IPS-18a (cell line): Measurements from ENCODE around the gene BCAS3.

Experiments
- H3K27ac ChIP-seq: one replicate; pipeline ENCODE4 v1.5.1; 2013; ENCODE audit warnings: low read length
- H3K27me3 ChIP-seq: one replicate; pipeline ENCODE4 v1.6.1; 2013; ENCODE audit warnings: mild to moderate bottlenecking, low read length; ENCODE audit not compliant: control insufficient read depth, insufficient read depth
- H3K36me3 ChIP-seq: one replicate; pipeline ENCODE4 v1.6.1; 2013; ENCODE audit warnings: low read depth, low read length; ENCODE audit not compliant: control insufficient read depth
- H3K4me1 ChIP-seq: one replicate; pipeline ENCODE4 v1.6.1; 2013; ENCODE audit warnings: low read depth, low read length; ENCODE audit not compliant: control insufficient read depth
- H3K4me3 ChIP-seq: one replicate; pipeline ENCODE4 v1.5.1; 2013; ENCODE audit warnings: low read length
- H3K9ac ChIP-seq: one replicate; pipeline ENCODE4 v1.6.1; 2013; ENCODE audit warnings: mild to moderate bottlenecking, low read length, moderate library complexity
- H3K9me3 ChIP-seq: one replicate; pipeline ENCODE4 v1.6.1; 2013; ENCODE audit warnings: low read depth, low read length; ENCODE audit not compliant: control insufficient read depth

The BCAS3 gene

GRCh38 chr17:61168506-61168905 is 490.9 kb downstream of the BCAS3 start:
- Histone ChIP-seq H3K4me1 (no peaks in the 10 kb centered on the region), H3K27ac (no peak overlapping the region), H3K36me3 (no peaks in the 10 kb centered on the region), H3K9me3 (no peaks in the 10 kb centered on the region), H3K27me3 (no peaks in the 10 kb centered on the region), H3K9ac (no peak overlapping the region), H3K4me3 (no peak overlapping the region)

GRCh38 chr17:61174310-61174709 is 496.7 kb downstream of the BCAS3 start:
- Histone ChIP-seq H3K4me3 (no peak overlapping the region), H3K4me1 (peaks cover 3% of the 10 kb centered on the region), H3K9ac (no peak overlapping the region), H3K27ac (no peak overlapping the region), H3K27me3 (no peaks in the 10 kb centered on the region), H3K36me3 (no peaks in the 10 kb centered on the region), H3K9me3 (no peaks in the 10 kb centered on the region)

DNA sequence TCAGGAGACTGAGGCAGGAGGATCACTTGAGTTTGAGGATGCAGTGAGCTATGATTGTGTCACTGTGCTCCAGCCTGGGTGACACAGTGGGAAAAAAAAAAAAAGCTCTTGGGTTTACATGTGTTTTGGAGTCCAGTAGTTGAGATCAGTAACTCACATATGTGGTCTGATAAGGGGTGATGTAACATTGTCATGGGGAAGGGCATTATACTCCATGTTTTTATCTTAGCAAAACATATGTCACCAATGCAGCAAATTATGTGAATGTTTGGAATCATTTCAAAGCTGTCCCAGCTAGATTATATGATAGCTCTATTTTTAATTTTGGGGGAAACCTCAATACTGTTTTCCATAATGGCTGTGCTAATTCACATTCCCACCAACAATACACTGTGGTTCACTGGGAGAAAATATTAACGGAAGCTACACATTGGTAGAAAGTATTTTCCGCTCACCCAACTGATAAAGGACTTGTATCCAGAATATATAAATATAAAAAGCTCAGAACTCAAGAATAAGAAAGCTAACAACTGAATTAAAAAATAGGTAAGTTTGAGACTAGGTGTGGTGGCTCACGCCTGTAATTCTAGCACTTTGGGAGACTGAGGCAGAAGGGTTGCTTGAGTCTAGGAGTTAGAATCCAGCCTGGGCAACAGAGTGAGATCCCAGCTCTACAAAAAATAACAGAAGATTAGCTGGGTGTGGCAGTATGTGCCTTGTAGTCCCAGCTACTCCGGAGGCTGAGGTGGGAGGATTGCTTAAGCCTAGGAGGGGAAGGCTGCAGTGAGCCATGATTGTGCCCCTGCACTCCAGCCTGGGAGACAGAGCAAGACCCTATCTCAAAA is 497.9 kb downstream of the BCAS3 start:
- Histone ChIP-seq H3K36me3 (no peaks in the 10 kb centered on the region), H3K4me3 (no peak overlapping the region), H3K4me1 (peaks cover 3% of the 10 kb centered on the region), H3K9me3 (no peaks in the 10 kb centered on the region), H3K27ac (no peak overlapping the region), H3K27me3 (no peaks in the 10 kb centered on the region), H3K9ac (no peak overlapping the region)

- H3K36me3 ChIP-seq, result no peaks in the 10 kb centered on the region
- H3K9ac ChIP-seq, result no peak overlapping the region
Measured at GRCh38 chr17:61177351-61177750, 499.7 kb downstream of the BCAS3 start.

DNA sequence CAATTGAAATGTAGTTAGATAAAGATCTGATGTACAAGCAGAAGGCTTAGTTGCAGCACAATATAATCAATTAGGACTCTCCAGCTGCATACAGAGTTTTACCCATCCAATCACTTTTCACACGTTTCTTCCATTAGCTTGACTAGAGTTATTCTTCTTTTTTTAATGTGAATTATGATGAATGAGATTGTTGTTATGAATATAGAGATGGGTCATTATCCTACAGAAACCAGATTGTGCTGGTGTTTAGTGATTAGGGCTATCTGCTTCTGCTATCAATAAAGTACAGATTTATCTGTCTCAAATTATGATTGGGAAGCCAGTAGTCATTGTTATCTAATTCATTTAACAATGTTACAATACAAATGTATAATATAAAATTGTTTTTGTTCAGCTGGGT is 500.6 kb downstream of the BCAS3 start:
- H3K27me3 ChIP-seq, result no peaks in the 10 kb centered on the region
- H3K9ac ChIP-seq, result no peak overlapping the region
- H3K4me3 ChIP-seq, result no peak overlapping the region
- no peak overlapping the region for H3K27ac ChIP-seq
- no peaks in the 10 kb centered on the region for H3K36me3 ChIP-seq
- H3K9me3 ChIP-seq, result no peaks in the 10 kb centered on the region
- H3K4me1 ChIP-seq, result peaks cover 3% of the 10 kb centered on the region

More at GRCh38 chr17:61177351-61177750, 499.7 kb downstream of the BCAS3 start:
- Histone ChIP-seq H3K4me1 (peaks cover 3% of the 10 kb centered on the region), H3K4me3 (no peak overlapping the region), H3K27ac (no peak overlapping the region), H3K27me3 (no peaks in the 10 kb centered on the region), H3K9me3 (no peaks in the 10 kb centered on the region)

DNA sequence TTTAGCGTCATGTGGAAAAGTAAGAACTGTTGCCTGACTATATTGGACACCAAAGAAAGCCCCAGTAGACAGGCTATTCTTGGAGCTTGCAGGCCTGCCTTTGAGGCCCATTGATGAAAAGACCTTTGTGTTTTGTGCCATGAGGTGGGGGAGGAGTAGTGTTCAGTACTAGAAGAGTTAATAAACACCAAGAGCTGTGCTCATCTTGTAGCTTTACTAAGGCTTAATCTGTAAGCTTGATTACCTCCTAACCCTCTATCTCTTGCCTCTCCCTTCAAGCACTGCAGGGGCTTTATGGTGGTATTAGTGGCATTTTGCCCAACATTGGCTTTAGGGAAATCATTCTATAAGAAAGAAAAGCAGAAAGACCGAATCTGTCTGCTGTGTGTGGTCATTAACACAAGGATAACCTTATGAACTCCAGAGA is 501.7 kb downstream of the BCAS3 start:
- Histone ChIP-seq H3K9ac (no peak overlapping the region), H3K27me3 (no peaks in the 10 kb centered on the region), H3K4me1 (peaks cover 3% of the 10 kb centered on the region), H3K9me3 (no peaks in the 10 kb centered on the region), H3K36me3 (no peaks in the 10 kb centered on the region), H3K4me3 (no peak overlapping the region), H3K27ac (no peak overlapping the region)

GRCh38 chr17:61183793-61184192 is 506.1 kb downstream of the BCAS3 start:
- Histone ChIP-seq H3K27me3 (no peaks in the 10 kb centered on the region), H3K4me1 (peaks cover 11% of the 10 kb centered on the region), H3K4me3 (no peak overlapping the region), H3K9me3 (no peaks in the 10 kb centered on the region), H3K9ac (no peak overlapping the region), H3K36me3 (no peaks in the 10 kb centered on the region), H3K27ac (no peak overlapping the region)

DNA sequence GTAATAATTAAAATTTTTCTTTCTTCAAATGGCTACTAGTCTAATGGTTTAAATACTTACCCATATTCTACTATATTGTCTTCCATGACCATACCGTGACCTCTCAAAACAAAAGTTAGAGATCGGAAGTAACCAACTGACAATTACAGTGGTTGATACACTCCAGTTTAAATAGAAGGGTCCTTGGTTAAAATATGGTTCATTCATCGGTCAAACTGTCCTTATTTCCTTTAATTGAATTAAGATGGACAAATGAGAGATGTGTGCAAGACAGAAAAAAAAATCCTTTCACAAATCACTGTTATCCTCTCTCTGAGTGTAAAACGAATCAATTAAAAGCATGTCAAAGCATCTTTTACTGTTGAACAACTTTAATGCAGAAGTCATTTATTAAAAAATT is 507.7 kb downstream of the BCAS3 start:
- H3K9ac ChIP-seq, result no peak overlapping the region
- no peak overlapping the region for H3K27ac ChIP-seq
- H3K4me3 ChIP-seq, result no peak overlapping the region
- no peaks in the 10 kb centered on the region for H3K36me3 ChIP-seq
- no peaks in the 10 kb centered on the region for H3K27me3 ChIP-seq
- no peaks in the 10 kb centered on the region for H3K9me3 ChIP-seq
- H3K4me1 ChIP-seq, result peaks cover 9% of the 10 kb centered on the region

DNA sequence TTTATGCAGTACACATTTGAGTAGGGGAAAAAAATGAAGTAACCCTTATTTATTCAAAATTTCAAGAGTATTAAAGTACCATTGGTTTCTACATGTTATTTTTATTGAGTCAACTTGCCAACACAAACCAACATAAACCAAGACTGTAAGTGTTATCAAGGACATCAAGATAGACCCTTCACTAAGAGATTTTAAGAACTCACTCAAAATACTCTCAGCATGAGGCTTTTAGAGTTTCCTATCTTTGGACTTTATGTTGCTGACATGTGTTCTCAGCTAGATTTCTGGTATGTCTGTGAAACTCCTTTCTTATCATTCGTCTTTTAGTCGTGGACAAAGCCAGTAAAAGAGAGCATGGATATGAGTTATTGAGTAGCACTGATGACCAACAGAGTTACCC is 509.4 kb downstream of the BCAS3 start:
- H3K4me3 ChIP-seq, result no peak overlapping the region
- H3K27me3 ChIP-seq, result no peaks in the 10 kb centered on the region
- no peak overlapping the region for H3K27ac ChIP-seq
- no peaks in the 10 kb centered on the region for H3K9me3 ChIP-seq
- peaks cover 9% of the 10 kb centered on the region for H3K4me1 ChIP-seq
- no peak overlapping the region for H3K9ac ChIP-seq
- H3K36me3 ChIP-seq, result no peaks in the 10 kb centered on the region

GRCh38 chr17:61188081-61188480 is 510.4 kb downstream of the BCAS3 start:
- Histone ChIP-seq H3K27me3 (no peaks in the 10 kb centered on the region), H3K27ac (no peak overlapping the region), H3K9ac (no peak overlapping the region), H3K4me1 (peaks cover 9% of the 10 kb centered on the region), H3K36me3 (no peaks in the 10 kb centered on the region), H3K9me3 (no peaks in the 10 kb centered on the region), H3K4me3 (no peak overlapping the region)

DNA sequence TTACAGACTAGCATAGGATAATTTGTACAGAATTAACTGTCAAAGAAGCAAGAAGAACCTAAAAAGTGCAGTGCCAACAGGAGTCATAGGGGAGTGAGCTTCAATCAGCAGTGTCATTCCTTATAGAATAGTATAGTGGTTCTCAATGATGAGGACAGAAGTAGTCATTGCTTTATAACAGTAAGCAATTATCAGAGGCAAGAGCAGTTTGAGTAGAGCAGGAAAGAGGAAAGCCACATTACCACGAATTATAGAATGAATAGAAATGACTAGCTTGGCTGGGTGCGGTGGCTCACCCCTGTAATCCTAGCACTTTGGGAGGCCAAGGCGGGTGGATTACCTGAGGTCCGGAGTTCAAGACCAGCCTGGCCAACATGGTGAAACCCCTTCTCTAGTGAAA is 512.3 kb downstream of the BCAS3 start:
- Histone ChIP-seq H3K27me3 (no peaks in the 10 kb centered on the region), H3K9me3 (no peaks in the 10 kb centered on the region), H3K4me3 (no peak overlapping the region), H3K36me3 (no peaks in the 10 kb centered on the region), H3K27ac (no peak overlapping the region), H3K4me1 (peaks cover 9% of the 10 kb centered on the region), H3K9ac (no peak overlapping the region)

DNA sequence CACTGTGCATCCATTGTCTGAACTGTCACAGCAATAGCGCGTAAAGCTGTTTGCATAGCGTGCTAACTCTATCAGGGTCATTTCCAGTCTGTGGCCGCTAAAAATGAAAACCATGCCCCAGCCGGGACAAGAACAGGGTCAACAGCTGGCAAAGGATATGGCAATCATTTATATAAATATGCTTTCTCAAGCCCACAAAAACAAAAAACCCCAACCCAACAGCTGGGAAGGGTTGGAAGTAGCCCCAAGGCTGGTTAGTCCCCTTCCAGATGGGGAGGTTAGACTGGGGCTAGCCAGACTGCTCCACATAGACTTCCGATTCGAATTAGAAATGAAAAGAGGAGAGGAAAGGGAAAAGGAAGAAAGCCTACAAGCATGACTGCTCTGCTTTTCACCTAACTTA is 518.7 kb downstream of the BCAS3 start:
- Histone ChIP-seq H3K9ac (no peak overlapping the region), H3K27ac (no peak overlapping the region), H3K36me3 (no peaks in the 10 kb centered on the region), H3K4me1 (no peaks in the 10 kb centered on the region), H3K9me3 (no peaks in the 10 kb centered on the region), H3K27me3 (no peaks in the 10 kb centered on the region), H3K4me3 (no peak overlapping the region)
